ENCODE results near the gene KLK13. TPM values are rescaled to one million over a fixed set of nuclear protein-coding genes. Genes with fewer than 3 reads are reported as not detected.

The KLK13 gene
- total and polyA plus RNA-seq, 2 of the 13 experiments (the other 11 are each of a cell fraction or from before 2014, with no cell fraction given) = 0.09 TPM; not detected in 1

- no peak for TF ChIP-seq FOXA1 (IDR thresholded peaks at IDR 0.05)
- peak; percentile 7; the same call in 1 of the 2 replicates for TF ChIP-seq FOXA1 (CRISPR knock-in tag; IDR thresholded peaks at IDR 0.05)
- TF ChIP-seq ZNF576 (CRISPR knock-in tag; IDR thresholded peaks at IDR 0.05) = no peak
- no peak for TF ChIP-seq HINFP (CRISPR knock-in tag; IDR thresholded peaks at IDR 0.05; ENCODE audit: low read depth)
- no peak for TF ChIP-seq ZFP36L2 (CRISPR knock-in tag; IDR thresholded peaks at IDR 0.05)
- TF ChIP-seq THAP8 (CRISPR knock-in tag; IDR thresholded peaks at IDR 0.05; ENCODE audit: borderline replicate concordance) = no peak; the same call in 1 of the 2 replicates
- TF ChIP-seq ZFP1 (CRISPR knock-in tag; IDR thresholded peaks at IDR 0.05) = no peak
- TF ChIP-seq NFATC3 (CRISPR knock-in tag; IDR thresholded peaks at IDR 0.05) = no peak
- TF ChIP-seq ZBTB46 (CRISPR knock-in tag; IDR thresholded peaks at IDR 0.05; ENCODE audit: borderline replicate concordance) = no peak
- no peak for TF ChIP-seq MTF1 (CRISPR knock-in tag; IDR thresholded peaks at IDR 0.05)
- TF ChIP-seq NCOA2 (CRISPR knock-in tag; IDR thresholded peaks at IDR 0.05) = 0 out of 2 replicates have a peak, but pooled peaks have one; percentile 12
- no peak for TF ChIP-seq CSRNP1 (CRISPR knock-in tag; IDR thresholded peaks at IDR 0.05)
- peak; percentile 26; the same call in 1 of the 2 replicates for TF ChIP-seq CEBPG (CRISPR knock-in tag; IDR thresholded peaks at IDR 0.05)
- TF ChIP-seq ZBTB7B (CRISPR knock-in tag; IDR thresholded peaks at IDR 0.05) = no peak
- no peak for TF ChIP-seq CAMTA2 (CRISPR knock-in tag; IDR thresholded peaks at IDR 0.05; ENCODE audit: borderline replicate concordance)
- TF ChIP-seq MAFK (conservative IDR thresholded peaks at IDR 0.05 in 1 of 2, IDR thresholded peaks at IDR 0.05 in 1 of 2; ENCODE audit: low read length in 2 of 2) = no peak
- no peak for TF ChIP-seq TRAFD1 (CRISPR knock-in tag; IDR thresholded peaks at IDR 0.05; ENCODE audit: borderline replicate concordance)
- TF ChIP-seq ZNF550 (CRISPR knock-in tag; IDR thresholded peaks at IDR 0.05; ENCODE audit: borderline replicate concordance) = no peak
- no peak; the same call in 1 of the 2 replicates for TF ChIP-seq ZNF275 (CRISPR knock-in tag; IDR thresholded peaks at IDR 0.05; ENCODE audit: borderline replicate concordance)
- peak; percentile 73; the same call in 1 of the 2 replicates for TF ChIP-seq ZNF572 (CRISPR knock-in tag; IDR thresholded peaks at IDR 0.05)
- no peak for TF ChIP-seq ZNF841 (CRISPR knock-in tag; IDR thresholded peaks at IDR 0.05; ENCODE audit: borderline replicate concordance)
Observed at GRCh38 chr19:51108066-51108804, 43.3 kb upstream of the KLK13 start, which contains the start of gene CTU1 (continued).
